CD4-positive, alpha-beta T cell treated with Interleukin-15 for 1 hour (primary cell): Measurements from ENCODE around the gene DTNA.

Source experiments
- DNase-seq: peaks from one replicate; pipeline ENCODE4 v3.0.0-alpha.2; 2020

The DTNA gene

DNA sequence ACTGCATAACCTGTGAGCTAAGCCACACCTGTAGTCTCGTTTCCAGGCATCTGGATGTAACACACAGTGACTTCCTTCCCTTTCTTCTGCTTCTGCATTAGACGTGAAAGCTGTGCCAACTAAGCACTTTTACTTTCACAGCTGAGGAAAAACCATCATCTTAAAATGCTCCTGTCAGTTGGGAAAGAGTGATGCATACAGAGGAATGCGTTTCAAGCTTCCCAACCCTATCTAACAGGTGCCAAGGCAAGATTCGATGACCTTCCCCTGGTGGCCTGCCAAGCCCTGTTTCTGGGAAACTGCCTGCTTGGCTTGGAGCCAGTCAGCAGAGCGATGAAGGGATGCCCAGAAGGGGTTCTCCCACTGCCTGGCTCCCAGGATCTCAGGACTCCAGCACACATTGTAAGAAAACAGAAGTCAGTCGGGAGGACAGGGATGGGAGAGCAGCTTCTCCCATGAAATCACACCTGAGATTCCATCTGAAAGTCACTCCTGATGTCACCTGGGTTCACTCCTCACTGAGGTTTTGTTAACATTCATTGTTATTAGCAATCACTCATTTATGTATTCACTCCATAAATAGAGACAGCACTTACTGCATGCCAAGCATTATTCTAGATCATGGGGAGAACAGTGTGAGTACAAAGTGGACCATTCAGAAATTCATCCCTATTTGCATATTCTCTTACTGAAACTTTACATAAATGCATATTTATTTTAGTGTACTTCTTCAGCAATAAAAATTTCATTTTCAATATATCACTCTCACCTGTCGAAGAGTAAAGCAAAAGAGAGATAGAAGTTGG, 64.1 kb downstream of the DTNA start:
- DNase-seq = no peak

DNA sequence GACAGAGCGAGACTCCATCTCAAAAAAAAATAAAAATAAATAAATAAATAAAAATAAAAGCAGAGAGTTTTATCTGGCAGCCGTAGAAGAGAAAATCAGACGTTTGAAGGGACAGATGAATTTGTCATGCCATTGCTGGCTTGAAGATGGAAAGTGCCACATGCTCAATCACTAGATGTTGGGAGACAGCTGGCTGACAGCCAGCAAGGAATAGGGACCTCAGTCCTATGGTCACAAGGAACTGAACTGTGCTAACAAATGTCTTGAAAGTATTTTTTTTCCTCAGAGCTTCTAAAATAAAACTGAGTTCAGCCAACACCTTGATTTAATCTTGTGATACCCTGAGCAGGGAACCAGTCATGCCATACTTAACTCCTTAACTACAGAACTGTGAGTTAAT, 65.4 kb downstream of the DTNA start:
- DNase-seq = no peak

DNA sequence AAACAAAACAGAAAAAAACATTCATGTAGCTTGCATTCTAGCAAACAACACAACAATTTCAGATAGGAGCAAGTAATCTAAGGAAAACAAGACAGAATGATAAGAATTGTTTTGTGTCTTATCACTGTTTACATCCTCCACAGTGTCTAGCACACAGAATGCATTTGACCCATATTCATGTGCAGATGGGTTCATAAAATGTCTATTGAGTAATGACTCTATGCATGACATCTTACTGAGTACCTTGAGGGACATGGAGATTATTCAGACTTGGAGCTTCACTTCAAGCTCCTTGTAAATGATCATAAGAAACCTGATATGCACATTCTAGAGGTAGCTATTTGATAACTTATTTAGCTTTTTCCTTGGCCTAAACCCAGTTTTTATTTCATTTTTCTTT, 69.0 kb downstream of the DTNA start:
- no peak for DNase-seq

DNA sequence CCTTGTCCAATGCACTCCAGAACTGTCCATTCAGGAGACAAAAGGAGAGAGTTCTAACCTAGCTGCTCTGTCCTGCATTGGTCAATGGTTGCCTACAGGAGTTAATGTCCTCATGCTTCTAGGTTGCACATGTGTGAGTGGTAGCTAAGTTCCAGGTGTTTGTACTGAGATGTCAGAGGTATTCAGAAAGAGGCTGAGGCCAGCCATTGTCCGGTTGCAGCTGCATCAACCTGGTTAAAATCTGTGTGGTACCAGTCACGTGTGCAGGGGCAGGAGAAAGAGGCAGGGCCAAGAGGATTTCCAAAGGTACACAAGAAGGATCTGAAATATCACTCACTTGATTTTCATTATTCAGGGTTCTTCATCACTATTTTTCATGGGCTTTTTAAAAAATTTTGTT, 70.8 kb downstream of the DTNA start:
- DNase-seq = no peak

DNA sequence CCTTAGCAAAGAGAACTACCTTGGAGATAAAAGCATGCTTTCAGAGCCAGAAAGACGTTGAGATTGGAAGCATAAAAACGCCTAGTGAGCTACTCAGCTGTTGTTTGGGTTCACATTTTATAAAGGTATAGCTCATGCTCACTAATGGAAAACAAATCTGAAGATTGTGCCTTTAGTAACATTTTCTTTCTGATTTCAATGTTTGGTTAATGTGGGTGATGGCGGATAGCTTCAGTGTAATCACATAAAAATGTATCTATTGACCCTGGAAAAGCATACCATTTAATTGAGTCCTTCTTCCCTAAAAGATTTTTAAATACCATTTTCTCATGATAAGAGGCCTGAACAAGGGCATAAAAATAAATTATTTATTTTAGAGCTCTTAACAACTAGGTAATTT, 73.4 kb downstream of the DTNA start:
- DNase-seq = no peak

DNA sequence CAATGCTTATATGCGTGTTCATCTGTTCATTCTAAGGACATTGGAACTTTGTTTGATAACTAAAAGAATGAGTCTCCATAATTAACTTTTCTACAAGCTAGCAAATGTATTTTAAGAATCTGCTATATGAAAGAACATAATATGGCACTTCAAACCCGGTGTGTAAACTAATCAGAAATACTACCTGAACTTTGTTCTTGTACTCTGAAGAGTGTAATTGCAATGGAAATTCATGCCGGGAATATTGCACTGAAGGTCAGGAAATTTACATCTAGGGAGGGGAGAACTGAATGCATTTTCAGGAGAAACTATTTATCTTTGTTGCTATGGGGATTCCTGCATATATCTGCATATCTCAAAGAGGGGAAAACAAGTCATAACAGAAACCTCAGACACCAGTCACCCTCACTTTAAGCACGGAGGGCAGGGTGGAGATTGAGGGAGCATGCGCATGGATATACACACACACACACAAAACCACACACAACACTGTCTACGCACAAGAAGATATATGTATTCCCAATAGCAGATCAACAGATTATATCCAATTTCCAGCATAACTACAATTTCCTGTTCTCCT, 76.2 kb downstream of the DTNA start:
- no peak for DNase-seq

DNA sequence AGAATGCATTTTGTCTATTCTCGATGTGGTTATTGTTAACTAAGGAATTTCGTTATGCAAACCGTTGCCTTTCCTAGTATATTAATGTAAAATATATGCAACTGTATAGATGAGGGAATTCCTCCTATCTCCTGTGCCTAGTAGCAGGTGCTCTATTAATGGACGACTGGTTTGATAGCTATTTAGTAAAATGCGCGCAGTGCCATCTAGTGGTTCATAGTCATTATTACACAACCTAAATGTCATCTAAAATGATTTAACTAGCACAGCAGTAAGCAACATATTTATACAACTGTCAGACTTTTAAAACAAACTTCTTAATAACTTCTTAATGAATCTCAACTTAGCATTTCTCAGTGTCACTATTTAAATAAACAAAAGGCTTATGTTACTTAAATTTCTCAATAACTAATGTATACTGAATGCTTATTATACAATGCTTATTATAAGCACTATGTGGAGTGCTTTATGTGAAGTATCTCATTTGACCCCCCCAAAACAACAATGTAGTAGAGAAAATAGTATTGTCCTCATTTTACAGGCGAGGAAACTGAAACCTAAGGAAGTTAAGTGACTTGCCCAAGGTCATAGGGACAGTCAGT, 77.9 kb downstream of the DTNA start:
- no peak for DNase-seq

DNA sequence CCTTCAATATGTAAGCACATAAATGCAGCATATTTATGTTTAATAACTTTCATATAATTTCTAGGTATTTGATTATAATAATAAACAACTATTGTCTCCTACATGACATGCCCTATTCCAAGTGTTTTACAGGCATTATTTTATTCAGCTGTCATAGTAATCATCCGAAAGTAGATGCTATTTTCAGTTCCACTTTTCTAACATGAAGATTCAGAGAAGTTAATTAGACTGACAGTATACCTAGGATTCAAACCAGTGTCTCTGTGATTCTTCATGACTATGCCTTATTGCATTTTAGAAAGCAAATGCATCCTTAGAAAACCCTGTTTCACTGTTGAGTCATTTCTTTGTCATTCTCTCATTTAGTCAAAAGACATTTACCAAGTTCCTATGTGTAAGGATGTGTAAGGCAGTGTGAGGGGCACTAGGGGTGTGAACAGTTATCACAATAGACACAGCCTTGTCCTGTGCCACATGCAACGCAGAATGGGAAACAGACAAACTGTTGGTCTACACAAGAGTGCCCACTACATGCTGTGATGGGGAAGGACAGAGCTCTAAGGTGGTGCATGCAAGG, 79.8 kb downstream of the DTNA start:
- DNase-seq = no peak

DNA sequence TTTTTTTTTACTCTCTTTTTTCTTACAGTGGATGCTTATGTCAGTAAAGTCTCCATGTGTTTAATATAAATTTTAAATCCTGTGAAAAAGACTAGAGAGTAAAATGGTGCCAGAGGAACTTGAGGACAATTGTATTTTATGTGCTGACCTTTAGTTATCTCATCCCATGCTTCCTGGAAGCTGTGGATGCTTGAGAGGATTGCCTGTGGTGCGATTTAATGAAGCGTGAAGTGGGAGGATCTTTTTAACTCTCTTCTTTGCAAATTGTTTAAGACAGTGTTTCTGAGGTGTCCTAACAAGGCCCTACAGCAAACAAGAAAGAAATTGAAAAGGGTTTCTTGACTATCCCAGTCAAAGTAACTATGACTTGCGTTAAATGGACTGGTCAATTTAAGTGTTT, 84.2 kb downstream of the DTNA start:
- no peak for DNase-seq

DNA sequence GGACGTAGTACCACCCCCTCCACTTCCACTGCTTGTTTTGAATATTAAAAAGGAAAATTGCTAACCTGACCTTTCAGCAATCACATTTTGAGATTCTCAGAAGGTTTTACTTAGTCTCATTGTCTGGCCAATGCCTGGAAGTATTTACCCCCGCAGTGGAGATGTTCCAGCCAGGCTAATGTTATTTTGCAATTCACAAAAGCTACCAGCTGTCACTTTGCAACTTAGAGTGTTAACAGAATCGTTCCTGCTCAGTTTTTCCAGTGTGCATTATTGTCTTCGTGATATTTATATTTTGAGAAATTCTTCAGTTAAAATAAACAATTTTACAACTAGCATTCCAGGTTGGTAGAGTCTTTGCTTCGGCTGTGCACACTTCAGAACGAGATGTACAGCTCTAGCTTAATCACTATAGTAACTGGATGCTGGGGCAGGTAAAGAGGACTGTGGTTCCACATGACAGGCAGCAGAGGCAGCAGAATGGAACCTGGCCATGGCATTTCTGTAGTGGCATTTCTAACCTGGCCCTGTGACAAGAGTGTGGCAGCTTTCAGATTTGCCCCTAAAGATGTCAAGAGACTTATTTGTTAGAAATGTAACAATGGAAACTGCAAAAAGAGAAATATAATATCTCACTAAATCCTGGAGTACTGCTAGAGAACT, 85.1 kb downstream of the DTNA start:
- DNase-seq = no peak

DNA sequence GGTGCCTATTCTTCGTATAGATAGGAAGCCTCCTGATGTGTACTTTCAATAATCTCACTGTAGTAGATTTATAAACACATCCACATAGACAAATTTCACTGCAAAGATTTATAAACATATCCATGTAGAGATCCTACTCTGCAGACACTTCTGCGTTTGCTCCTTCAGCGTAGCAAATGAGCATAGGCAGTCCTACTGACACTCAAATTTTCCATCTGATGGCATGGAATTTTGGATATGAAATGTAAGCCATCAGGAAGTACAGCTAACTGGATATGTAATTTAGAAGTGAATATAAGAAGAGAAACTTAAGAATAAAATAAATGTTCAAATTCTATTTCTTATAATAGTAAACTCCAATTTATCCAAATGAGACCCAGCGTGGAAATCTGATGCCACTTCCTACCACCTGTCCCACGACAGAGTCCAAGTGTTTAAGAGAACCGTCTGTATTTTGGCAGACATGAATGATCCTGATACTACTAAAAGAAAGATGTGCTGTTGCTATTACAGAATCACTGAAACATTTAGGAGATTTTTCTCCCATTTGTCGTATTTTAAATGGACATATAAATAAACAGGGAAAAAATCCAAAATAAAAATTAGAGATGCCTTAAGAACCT, 86.0 kb downstream of the DTNA start:
- DNase-seq = no peak

DNA sequence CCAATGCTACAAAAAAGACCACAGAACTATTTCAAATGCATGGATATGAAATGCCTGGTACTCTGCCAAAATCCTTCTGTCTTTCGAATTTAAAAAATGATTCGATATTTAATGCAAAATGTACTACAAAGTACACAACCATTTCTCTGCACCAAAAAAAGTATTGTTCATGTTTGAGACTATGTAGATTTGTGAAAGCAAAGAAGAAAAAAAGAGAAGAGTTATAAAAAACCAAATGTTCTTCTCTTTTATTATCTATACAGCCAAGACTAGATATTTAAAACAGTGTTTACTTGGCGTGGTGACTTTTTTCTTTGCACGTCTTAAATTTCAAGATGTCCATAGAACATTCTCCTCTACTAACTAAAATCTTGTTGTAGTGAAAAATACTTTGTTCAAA, 89.2 kb downstream of the DTNA start:
- no peak for DNase-seq

DNA sequence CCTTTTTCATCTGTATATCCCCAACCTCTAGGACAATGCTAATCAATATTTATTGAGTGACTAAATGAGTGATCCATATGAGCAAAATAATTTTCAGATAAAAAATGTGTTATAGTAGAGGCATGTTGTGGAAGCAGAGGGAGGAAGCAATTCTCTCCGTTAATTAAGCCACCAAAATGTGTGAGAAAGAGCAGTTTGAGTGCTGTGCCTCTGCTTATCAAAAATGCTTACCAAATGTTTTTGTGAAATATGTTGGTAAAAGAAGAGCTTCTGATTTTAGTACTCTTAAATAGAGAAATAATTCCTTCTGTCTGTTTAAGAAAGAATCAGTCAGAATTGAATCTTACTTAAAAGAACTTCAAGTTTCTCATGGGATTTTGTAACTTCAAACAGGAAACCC, 90.3 kb downstream of the DTNA start:
- no peak for DNase-seq

DNA sequence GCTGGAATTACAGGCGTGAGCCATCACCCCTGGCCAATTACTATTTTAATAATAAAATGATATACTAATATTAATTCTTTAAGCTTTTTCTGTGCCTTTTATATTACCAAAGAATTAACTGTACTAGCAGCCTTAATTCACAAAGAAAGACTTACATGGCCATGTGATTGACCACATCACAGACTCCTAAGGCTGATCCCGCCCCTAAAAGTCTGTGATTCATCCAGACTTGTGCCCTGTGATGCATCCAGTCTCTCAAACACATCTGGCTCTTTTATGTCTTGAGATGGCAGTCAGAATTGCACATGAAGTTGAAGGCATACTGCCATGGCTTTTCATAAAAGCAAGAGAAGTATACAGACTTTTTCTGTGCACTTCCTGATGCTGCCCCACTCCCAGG, 91.7 kb downstream of the DTNA start:
- DNase-seq = no peak

DNA sequence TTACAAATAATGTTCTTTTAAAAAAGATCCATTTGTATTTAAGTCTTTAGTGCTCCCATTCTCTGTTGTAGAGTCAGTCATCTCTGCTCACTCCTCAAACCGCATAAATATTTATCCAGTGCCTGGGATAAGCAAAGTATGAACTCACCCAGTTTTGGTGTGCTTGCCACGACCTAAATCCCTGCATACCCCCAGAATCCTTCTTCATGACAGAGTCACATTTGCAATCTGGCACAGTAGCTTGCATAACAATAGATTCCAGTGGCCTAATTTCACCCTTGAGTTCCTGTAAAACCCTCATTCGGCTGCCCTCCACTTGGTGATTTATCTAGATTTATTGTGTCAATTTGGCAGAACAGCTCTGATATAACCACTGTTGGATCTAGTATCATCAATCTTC, 92.9 kb downstream of the DTNA start:
- DNase-seq = no peak

DNA sequence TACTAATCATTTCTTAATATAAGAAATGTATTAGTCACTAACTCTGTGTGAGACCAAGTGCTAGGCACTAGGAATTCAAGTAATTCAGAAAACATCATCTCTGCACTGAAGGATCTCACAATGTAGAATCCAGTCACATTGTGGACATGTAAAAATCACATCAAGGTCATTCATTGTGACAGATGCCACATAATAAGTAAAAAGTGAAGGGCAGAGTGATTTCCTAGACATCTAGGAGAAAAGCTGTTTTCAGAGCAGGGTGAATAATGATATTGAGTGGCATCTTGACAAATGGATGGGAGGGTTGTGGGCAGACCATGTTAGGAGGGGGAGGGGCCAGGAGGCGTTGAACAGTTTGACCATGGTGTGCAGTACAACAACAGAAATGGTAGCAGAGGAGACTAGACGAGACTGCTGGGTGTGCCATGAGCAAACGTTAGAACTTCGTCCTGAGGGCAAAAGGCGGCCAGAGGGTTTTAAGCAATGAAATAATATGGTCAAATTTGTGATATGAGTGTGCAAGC, 93.8 kb downstream of the DTNA start:
- DNase-seq = no peak

DNA sequence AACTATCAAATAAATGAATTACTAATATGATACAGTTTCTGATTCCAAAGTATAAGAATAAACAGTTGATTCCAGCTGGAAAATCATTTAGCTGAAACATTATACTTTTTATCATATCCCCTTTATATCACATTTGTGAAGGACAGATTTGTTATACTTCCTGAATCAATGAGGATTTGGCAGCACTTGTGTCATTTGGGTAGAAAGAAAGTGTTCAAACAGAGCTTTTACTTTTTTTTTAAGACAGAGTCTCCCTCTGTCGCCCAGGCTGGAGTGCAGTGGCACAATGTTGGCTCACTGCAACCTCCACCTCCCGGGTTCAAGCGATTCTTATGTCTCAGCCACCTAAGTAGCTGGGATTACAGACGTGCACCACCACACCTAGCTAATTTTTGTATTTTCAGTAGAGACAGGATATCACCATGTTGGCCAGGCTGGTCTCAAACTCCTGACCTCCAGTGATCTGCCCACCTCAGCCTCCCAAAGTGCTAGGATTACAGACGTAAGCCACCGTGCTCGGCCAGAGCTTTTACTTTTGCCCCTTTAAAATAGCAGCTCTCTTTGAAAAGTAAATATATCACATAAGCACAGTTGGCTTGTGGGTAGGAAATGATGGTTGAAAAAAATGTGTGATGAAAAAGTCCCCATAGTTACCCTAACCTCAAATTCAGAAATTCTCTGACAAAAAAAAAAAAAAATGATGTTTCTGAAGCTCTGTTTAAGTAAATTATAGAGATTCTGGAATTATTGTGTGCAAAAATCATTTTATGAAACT, 95.2 kb downstream of the DTNA start:
- DNase-seq = no peak

DNA sequence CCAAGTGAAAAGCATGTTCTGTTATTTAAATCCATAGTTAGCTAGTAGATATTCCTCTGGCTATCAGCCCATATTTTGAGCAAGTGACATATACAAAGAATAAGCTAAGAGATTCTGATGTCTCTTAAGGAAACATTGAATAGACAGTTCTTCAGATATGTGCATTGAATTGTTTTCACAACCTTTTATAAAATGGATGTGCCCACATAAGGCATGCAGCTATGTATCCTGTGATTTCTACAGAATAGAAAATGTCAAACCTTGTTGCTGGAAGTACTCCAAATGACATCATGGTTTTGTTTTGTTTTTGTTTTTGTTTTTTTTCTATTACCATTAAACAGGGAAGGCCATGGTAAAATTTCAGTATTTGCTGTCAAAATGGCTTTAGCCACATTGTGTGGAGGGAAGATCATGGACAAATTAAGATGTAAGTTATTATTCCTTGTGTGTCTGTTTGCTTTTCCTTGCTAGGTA, 95.8 kb downstream of the DTNA start:
- no peak for DNase-seq

DNA sequence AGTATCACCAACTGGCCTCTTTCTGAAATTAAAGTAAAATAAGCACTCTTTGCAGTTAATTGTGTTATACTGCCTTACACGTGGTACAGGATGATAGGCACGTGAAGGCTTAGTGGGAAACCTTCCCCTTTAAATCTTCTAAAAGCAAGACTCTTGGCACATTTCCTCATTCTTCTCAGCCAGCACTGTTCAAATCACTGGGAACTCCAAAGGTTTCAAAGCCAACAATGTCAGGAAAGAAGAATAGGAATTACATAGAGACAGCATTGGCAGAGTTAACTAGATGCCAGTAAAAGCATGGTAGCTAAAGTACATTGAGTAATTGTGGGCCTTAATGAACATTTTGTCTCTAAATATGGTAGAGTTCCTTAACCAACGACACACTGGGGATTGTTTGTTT, 96.4 kb downstream of the DTNA start:
- DNase-seq = no peak

DNA sequence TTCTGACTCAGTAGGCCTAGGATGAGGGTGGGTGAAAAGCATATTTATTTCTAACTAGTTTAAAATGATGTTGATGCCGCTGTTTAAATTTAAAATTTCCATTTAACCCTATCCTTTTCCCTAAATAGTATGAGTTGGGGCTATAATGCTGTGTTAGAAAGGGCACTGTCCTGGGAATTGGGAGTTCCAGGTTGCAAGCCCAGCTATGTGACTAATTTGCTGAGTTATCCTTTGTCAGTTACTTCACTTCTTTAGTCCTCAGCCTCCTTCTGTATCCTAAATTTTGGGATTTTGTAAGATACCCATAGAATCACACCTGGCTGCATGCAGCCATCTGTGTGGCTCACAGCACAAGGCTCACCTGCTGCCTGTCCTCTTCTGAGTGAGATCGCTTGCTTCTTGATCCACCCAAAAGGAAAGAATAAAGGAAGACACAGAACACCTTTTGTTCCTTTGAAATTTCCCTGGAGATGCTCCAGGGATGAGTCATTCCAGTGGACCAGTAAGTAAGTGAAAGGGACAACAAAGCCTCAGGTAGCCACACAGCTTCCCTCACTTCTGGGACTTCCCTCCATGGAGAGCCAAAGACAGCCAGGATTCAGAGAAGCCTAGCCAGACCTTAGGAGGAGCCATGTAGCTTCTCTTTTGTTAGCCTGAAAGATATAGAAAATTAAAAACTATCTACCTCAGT, 97.2 kb downstream of the DTNA start:
- DNase-seq = no peak

DNA sequence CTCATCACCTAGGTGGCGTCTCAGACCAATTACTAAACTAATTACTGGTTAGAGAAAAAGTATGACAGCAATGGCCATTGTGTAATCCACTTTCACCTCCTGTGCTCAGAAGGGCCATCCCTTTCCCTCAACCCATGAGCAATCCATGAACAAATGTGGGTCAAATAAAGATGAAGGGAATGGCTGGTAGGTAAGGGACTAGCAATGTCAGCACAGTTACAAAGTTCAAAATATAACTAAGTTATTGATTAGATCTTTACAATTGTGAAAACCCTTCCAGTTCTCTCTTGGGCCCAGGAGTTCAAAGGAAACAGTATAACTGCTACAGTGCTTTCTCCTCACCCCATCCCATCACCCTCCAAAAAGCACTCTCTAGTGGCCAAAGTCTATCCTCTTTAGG, 98.3 kb downstream of the DTNA start:
- DNase-seq = no peak
